ENCODE results near the gene TREML1. TPM values are rescaled to one million over a fixed set of nuclear protein-coding genes. Genes with fewer than 3 reads are reported as not detected.

TREML1 gene
- total and polyA plus RNA-seq, 2 of the 8 experiments (the other 6 are each of a cell fraction or from before 2014, with no cell fraction given) = 0.08 TPM; not detected in 1

DNA sequence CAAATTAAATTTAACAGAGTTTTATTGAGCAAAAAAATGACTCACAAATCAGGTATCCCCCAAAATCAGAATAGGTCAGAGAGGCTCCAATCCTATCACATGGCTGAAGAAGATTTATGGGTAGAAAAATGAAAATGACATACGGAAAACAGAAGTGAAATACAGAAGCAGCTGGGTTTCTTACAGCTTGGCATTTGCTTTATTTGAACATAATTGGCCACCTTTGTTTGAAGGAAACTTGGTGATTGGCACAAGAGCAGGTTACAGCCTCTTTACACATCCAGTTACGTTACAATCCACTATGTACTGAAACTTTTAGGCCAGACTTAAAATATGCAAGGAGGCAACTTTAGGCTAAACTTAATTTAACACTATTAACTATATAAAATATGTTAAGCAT lies 20.5 kb upstream of the TREML1 start:
- H3K4me3 ChIP-seq (ENCODE audit: extremely low read depth in 1 of 4, insufficient read depth in 2 of 4, low read depth in 3 of 4, low read length in 4 of 4) = no peak overlapping the region
- H3K27me3 ChIP-seq (replicated peaks in 1 of 4; ENCODE audit: control insufficient read depth in 3 of 4, extremely low read depth in 1 of 4, insufficient read depth in 3 of 4, low read length in 3 of 4) = no peaks in the 10 kb centered on the region
- H2BK120ac ChIP-seq (replicated peaks; ENCODE audit: low read depth, low read length) = no peak overlapping the region
- H3K4me2 ChIP-seq (ENCODE audit: insufficient read depth in 1 of 2, low read depth in 2 of 2, low read length in 2 of 2) = no peak overlapping the region
- H3K4ac ChIP-seq (replicated peaks; ENCODE audit: insufficient read length, low read depth, low read length) = no peak overlapping the region
- no peak overlapping the region for H3K9ac ChIP-seq (replicated peaks in 1 of 4; ENCODE audit: extremely low read depth in 1 of 4, low read depth in 3 of 4, low read length in 3 of 4)
- H3K79me2 ChIP-seq (ENCODE audit: control insufficient read depth in 1 of 2, insufficient read depth in 2 of 2, low read length in 2 of 2) = no peaks in the 10 kb centered on the region
- H3K23me2 ChIP-seq (ENCODE audit: low read depth, low read length) = no peaks in the 10 kb centered on the region; the same call in 1 of the 2 replicates
- CTCF ChIA-PET (ENCODE audit: partially characterized antibody) = interaction anchor here (0.7 kb wide), 1 partner anchor 987 kb away, joined by 3 read pairs; no protein-coding TSS in a partner anchor
- no peak overlapping the region for H3K23ac ChIP-seq (ENCODE audit: insufficient read length)
- H4K8ac ChIP-seq (ENCODE audit: extremely low read depth, insufficient read depth, low read length) = no peak overlapping the region
- no peak overlapping the region for H2AK5ac ChIP-seq (ENCODE audit: low read depth, low read length)
- H4K5ac ChIP-seq (ENCODE audit: insufficient read length, low read depth, low read length) = no peak overlapping the region
- H2BK12ac ChIP-seq (ENCODE audit: low read depth, low read length) = no peak overlapping the region
- no peak overlapping the region for H3K14ac ChIP-seq (ENCODE audit: insufficient read length)
- no peak for TF ChIP-seq JUND (IDR thresholded peaks at IDR 0.05; ENCODE audit: low read length)
- TF ChIP-seq HDAC2 (IDR thresholded peaks at IDR 0.05; ENCODE audit: borderline replicate concordance in 1 of 2, low read depth in 2 of 2, low read length in 2 of 2) = no peak
- TF ChIP-seq RXRA (IDR thresholded peaks at IDR 0.05; ENCODE audit: insufficient read depth, low read depth, low read length) = no peak
- TF ChIP-seq EZH2 (IDR thresholded peaks at IDR 0.05; ENCODE audit: low read depth, low read length, severe bottlenecking) = no peak
- no peak for TF ChIP-seq MAFK (IDR thresholded peaks at IDR 0.05; ENCODE audit: low read depth, low read length)
- TF ChIP-seq POLR2A (IDR thresholded peaks at IDR 0.05; ENCODE audit: control extremely low read depth in 1 of 2, low read depth in 2 of 2, low read length in 2 of 2) = no peak
- TF ChIP-seq KDM5A (IDR thresholded peaks at IDR 0.05; ENCODE audit: low read length) = no peak
- TF ChIP-seq BACH1 (IDR thresholded peaks at IDR 0.05; ENCODE audit: low read length) = no peak
- no peak for TF ChIP-seq TBP (IDR thresholded peaks at IDR 0.05; ENCODE audit: low read depth, low read length)
- no peak for TF ChIP-seq SIX5 (IDR thresholded peaks at IDR 0.05; ENCODE audit: low read depth, low read length)
- TF ChIP-seq HDAC6 (IDR thresholded peaks at IDR 0.05; ENCODE audit: low read depth, low read length) = no peak
- H3K9me3 ChIP-seq (ENCODE audit: insufficient read depth in 2 of 2, low read depth in 1 of 2, low read length in 1 of 2) = no peaks in the 10 kb centered on the region; a peak in 1 of 4 replicates
- DNase-seq (ENCODE audit: low read depth in 1 of 2, low spot score in 2 of 2) (no peak), FAIRE-seq (no peak)
- no peak overlapping the region for H2BK5ac ChIP-seq (ENCODE audit: low read depth, low read length)
- WGBS, 2 experiments (ENCODE audit: extremely low coverage in 1 of 2, insufficient coverage in 1 of 2, insufficient read length in 1 of 2, insufficient replicate concordance in 2 of 2, low coverage in 1 of 2, low lambda C conversion rate in 2 of 2, missing lambda C conversion rate in 1 of 2) = 89% methylated on average over 2 of the region's 2 CpGs; no CpG with 5 or more reads in 1 of the 2 experiments
- H2AFZ ChIP-seq (ENCODE audit: low read length) = no peak overlapping the region
- H3K27ac ChIP-seq (ENCODE audit: low read depth, low read length) = no peak overlapping the region
- H3K56ac ChIP-seq (replicated peaks; ENCODE audit: insufficient read length, low read depth, low read length) = no peak overlapping the region
- no peak overlapping the region for H2BK20ac ChIP-seq (ENCODE audit: low read length)
- POLR2A ChIA-PET (ENCODE audit: partially characterized antibody) = no interaction called here
- no peak overlapping the region for H2BK15ac ChIP-seq (ENCODE audit: low read length)
- H3K4me1 ChIP-seq (replicated peaks in 1 of 4; ENCODE audit: control insufficient read depth in 3 of 4, insufficient read depth in 4 of 4, low read length in 3 of 4) = peaks cover 0 to 12% (median 8%) of the 10 kb centered on the region in 4 experiments; a peak in 5 of 7 replicates
- H3K18ac ChIP-seq (ENCODE audit: extremely low read depth, low read length) = no peak overlapping the region
- H3K36me3 ChIP-seq (ENCODE audit: control insufficient read depth in 2 of 4, insufficient read depth in 4 of 4, low read length in 3 of 4) = no peaks in the 10 kb centered on the region
- H3K79me1 ChIP-seq (ENCODE audit: low read depth, low read length) = no peaks in the 10 kb centered on the region
- no peak overlapping the region for H4K91ac ChIP-seq (replicated peaks; ENCODE audit: insufficient read length, low read length)
- H4K20me1 ChIP-seq (replicated peaks in 1 of 2; ENCODE audit: control insufficient read depth in 1 of 2, insufficient read depth in 2 of 2, low read length in 2 of 2) = no peaks in the 10 kb centered on the region
